Measurements from ENCODE around the gene KXD1.

- TF ChIP-seq RBBP5 (conservative IDR thresholded peaks at IDR 0.05) (no peak), CTCF (IDR thresholded peaks at IDR 0.05 in 2 of 3, conservative IDR thresholded peaks at IDR 0.05 in 1 of 3; ENCODE audit: control insufficient read depth in 2 of 3, extremely low read depth in 1 of 3, insufficient read depth in 1 of 3, low read depth in 3 of 3, low read length in 3 of 3) (no peak), BACH1 (IDR thresholded peaks at IDR 0.05; ENCODE audit: borderline replicate concordance) (no peak), TAF1 (IDR thresholded peaks at IDR 0.05; ENCODE audit: borderline replicate concordance, low read depth, low read length) (no peak), NFIC (IDR thresholded peaks at IDR 0.05; ENCODE audit: low read depth, low read length) (no peak), MYB (IDR thresholded peaks at IDR 0.05; ENCODE audit: borderline replicate concordance, low read depth, low read length) (no peak), ZBTB40 (IDR thresholded peaks at IDR 0.05; ENCODE audit: borderline replicate concordance) (no peak), SIN3A (IDR thresholded peaks at IDR 0.05; ENCODE audit: low read depth, low read length) (no peak), JUNB (IDR thresholded peaks at IDR 0.05) (no peak), SREBF1 (IDR thresholded peaks at IDR 0.05; ENCODE audit: low read length) (no peak), POLR2A (IDR thresholded peaks at IDR 0.05; ENCODE audit: low read depth, low read length) (no peak), PAX8 (IDR thresholded peaks at IDR 0.05) (no peak), CEBPB (IDR thresholded peaks at IDR 0.05; ENCODE audit: borderline replicate concordance in 1 of 2, low read depth in 2 of 2, low read length in 2 of 2) (no peak)
Measured at GRCh38 chr19:18611327-18612050, 53.8 kb downstream of the KXD1 start.
